ENCODE measurements around the gene NSF.

The NSF gene

GRCh38 chr17:46722662-46723285 lies 132.3 kb downstream of the NSF start:
- no peak for TF ChIP-seq TAF1 (IDR thresholded peaks at IDR 0.05; ENCODE audit: borderline replicate concordance, insufficient read depth, low read length)
- no peak for TF ChIP-seq FOXP2 (optimal IDR thresholded peaks at IDR 0.05; ENCODE audit: borderline replicate concordance, extremely low read depth, extremely low read length, insufficient read depth)
- TF ChIP-seq SIN3A (IDR thresholded peaks at IDR 0.05; ENCODE audit: borderline replicate concordance, insufficient read depth, low read length), result no peak
- TF ChIP-seq POLR2AphosphoS5 (IDR thresholded peaks at IDR 0.05; ENCODE audit: low read depth, low read length), result no peak
- no peak for TF ChIP-seq REST (IDR thresholded peaks at IDR 0.05; ENCODE audit: insufficient read depth in 1 of 2, low read depth in 2 of 2, low read length in 2 of 2)

DNA sequence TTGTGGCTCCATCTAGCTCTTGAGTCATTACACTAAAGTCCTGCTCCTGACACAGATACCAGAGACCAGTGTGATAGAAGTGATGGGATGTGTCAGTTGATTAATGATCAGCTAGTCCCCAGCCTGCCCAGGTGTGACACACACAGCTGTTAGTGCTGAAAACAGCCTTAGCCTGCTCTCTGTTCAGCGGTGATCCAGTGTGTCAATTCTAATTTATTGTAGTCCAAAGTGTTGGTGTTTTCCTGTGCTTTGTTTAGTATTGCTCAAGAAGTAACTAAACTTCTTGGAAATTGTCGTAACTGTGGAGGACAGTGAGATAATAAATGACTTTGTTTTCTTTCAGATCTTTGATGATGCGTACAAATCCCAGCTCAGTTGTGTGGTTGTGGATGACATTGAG lies 135.7 kb downstream of the NSF start:
- TF ChIP-seq FOXP2 (optimal IDR thresholded peaks at IDR 0.05; ENCODE audit: borderline replicate concordance, extremely low read depth, extremely low read length, insufficient read depth) (no peak), POLR2AphosphoS5 (IDR thresholded peaks at IDR 0.05; ENCODE audit: low read depth, low read length) (no peak), REST (IDR thresholded peaks at IDR 0.05; ENCODE audit: insufficient read depth in 1 of 2, low read depth in 2 of 2, low read length in 2 of 2) (no peak), TAF1 (IDR thresholded peaks at IDR 0.05; ENCODE audit: borderline replicate concordance, insufficient read depth, low read length) (no peak), SIN3A (IDR thresholded peaks at IDR 0.05; ENCODE audit: borderline replicate concordance, insufficient read depth, low read length) (no peak)

DNA sequence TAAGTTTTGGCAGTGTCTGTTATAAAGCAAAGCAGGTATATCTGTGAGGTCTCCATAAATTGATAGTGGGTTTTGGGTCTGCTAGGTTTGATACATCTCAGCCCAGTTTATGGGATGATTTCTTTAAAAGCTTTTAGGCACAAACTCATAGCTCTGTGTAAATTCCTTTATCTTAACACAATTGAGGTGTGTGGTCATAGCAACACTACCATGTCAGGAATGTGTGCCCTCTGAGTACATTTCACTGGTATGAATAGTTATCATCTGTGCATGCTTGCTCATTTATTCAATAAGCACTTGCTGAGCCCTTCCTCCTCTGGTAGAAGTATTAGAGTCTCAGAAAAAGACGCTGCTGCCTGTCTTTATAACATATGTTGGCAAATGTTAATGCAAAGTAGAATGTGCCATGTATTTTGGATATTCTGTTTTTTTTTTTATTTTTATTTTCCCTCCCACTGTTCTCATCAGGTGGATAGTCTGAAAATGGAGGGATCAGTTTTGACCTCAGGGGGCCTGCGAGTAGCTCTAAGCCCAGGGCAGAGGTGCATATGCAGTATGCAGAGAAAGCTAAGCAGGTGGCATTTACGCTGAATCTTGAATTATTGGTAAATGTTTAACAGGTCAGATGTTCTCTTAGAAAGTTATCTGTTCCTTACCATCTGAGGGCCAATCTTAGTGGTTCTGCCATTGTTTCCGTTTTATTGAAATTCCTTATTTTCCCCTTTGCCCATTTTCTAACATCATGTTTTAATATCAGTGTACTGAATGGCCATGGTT lies 137.3 kb downstream of the NSF start:
- TF ChIP-seq REST (IDR thresholded peaks at IDR 0.05; ENCODE audit: insufficient read depth in 1 of 2, low read depth in 2 of 2, low read length in 2 of 2) (no peak), FOXP2 (optimal IDR thresholded peaks at IDR 0.05; ENCODE audit: borderline replicate concordance, extremely low read depth, extremely low read length, insufficient read depth) (no peak), TAF1 (IDR thresholded peaks at IDR 0.05; ENCODE audit: borderline replicate concordance, insufficient read depth, low read length) (no peak), POLR2AphosphoS5 (IDR thresholded peaks at IDR 0.05; ENCODE audit: low read depth, low read length) (no peak), SIN3A (IDR thresholded peaks at IDR 0.05; ENCODE audit: borderline replicate concordance, insufficient read depth, low read length) (no peak)

DNA sequence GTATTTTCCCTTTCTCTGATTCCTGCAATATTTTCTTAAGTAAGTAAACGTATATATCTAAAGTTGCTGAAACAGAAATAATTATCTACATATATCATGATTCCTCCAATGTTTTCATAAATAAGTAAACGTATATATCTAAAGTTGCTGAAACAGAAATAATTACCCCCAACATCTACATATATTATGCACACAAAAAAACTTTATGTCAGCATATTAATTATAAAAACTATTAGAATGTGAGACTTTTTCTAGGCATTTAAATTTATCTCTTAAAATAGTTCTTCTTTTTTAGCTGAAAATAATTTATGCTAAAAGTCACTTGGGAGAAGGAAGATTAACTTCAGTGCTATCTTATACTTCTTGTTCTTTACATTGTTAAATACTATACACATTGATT lies 139.6 kb downstream of the NSF start:
- no peak for TF ChIP-seq REST (IDR thresholded peaks at IDR 0.05; ENCODE audit: insufficient read depth in 1 of 2, low read depth in 2 of 2, low read length in 2 of 2)
- no peak for TF ChIP-seq FOXP2 (optimal IDR thresholded peaks at IDR 0.05; ENCODE audit: borderline replicate concordance, extremely low read depth, extremely low read length, insufficient read depth)
- no peak for TF ChIP-seq POLR2AphosphoS5 (IDR thresholded peaks at IDR 0.05; ENCODE audit: low read depth, low read length)
- no peak for TF ChIP-seq TAF1 (IDR thresholded peaks at IDR 0.05; ENCODE audit: borderline replicate concordance, insufficient read depth, low read length)
- TF ChIP-seq SIN3A (IDR thresholded peaks at IDR 0.05; ENCODE audit: borderline replicate concordance, insufficient read depth, low read length), result no peak

All from PFSK-1 (cell line).